NOMO-1 (cell line): Measurements from ENCODE around the gene SLC22A23.

Source experiments
- DNase-seq, 2 experiments: peaks; one replicate each; lab custom pipeline; 2025; ENCODE audit not compliant: unreplicated experiment in 2 of 2; lab: John Stamatoyannopoulos, UW

SLC22A23 gene

GRCh38 chr6:3406891-3407809 lies 49.7 kb downstream of the SLC22A23 start:
- no peak for DNase-seq

GRCh38 chr6:3406362-3406821 lies 50.5 kb downstream of the SLC22A23 start:
- no peak for DNase-seq

GRCh38 chr6:3405679-3406078 lies 51.2 kb downstream of the SLC22A23 start:
- no peak for DNase-seq

GRCh38 chr6:3405182-3405518 lies 51.7 kb downstream of the SLC22A23 start:
- no peak for DNase-seq

GRCh38 chr6:3403238-3404173 lies 53.3 kb downstream of the SLC22A23 start:
- no peak for DNase-seq

GRCh38 chr6:3402310-3403237 lies 54.3 kb downstream of the SLC22A23 start:
- no peak for DNase-seq

GRCh38 chr6:3400162-3400561 lies 56.7 kb downstream of the SLC22A23 start:
- no peak for DNase-seq

- DNase-seq: no peak
Measured at GRCh38 chr6:3398755-3399696, 57.8 kb downstream of the SLC22A23 start.

- no peak for DNase-seq
Measured at GRCh38 chr6:3398165-3398562, 58.7 kb downstream of the SLC22A23 start.

GRCh38 chr6:3397229-3398164 lies 59.4 kb downstream of the SLC22A23 start:
- no peak for DNase-seq

- no peak for DNase-seq
Measured at GRCh38 chr6:3396503-3397180, 60.2 kb downstream of the SLC22A23 start.

- DNase-seq: no peak
Measured at GRCh38 chr6:3394671-3395070, 62.2 kb downstream of the SLC22A23 start.

- no peak for DNase-seq
Measured at GRCh38 chr6:3393836-3394202, 63.0 kb downstream of the SLC22A23 start.

- DNase-seq: no peak
Measured at GRCh38 chr6:3392930-3393835, 63.7 kb downstream of the SLC22A23 start.

GRCh38 chr6:3391902-3392458 lies 64.9 kb downstream of the SLC22A23 start:
- no peak for DNase-seq

GRCh38 chr6:3390698-3391097 lies 66.2 kb downstream of the SLC22A23 start:
- DNase-seq: no peak
